ENCODE data around the gene IP6K2.

The IP6K2 gene

GRCh38 chr3:48698891-48699290 lies 18.1 kb downstream of the IP6K2 start:
- no peak for TF ChIP-seq ZFX (IDR thresholded peaks at IDR 0.05)
- no peak for TF ChIP-seq CTCF (conservative IDR thresholded peaks at IDR 0.05)
- H3K27ac ChIP-seq = no peak overlapping the region

- H3K27ac ChIP-seq = no peak overlapping the region
- no peak for TF ChIP-seq CTCF (conservative IDR thresholded peaks at IDR 0.05)
- TF ChIP-seq ZFX (IDR thresholded peaks at IDR 0.05) = no peak
Observed at GRCh38 chr3:48697952-48698351, 19.1 kb downstream of the IP6K2 start.

GRCh38 chr3:48696601-48697000 lies 20.4 kb downstream of the IP6K2 start:
- TF ChIP-seq ZFX (IDR thresholded peaks at IDR 0.05) (no peak), CTCF (conservative IDR thresholded peaks at IDR 0.05) (no peak)
- no peak overlapping the region for H3K27ac ChIP-seq

- TF ChIP-seq ZFX (IDR thresholded peaks at IDR 0.05) (no peak), CTCF (conservative IDR thresholded peaks at IDR 0.05) (no peak)
Observed at GRCh38 chr3:48696156-48696555, 20.9 kb downstream of the IP6K2 start.

GRCh38 chr3:48695393-48695753 lies 21.6 kb downstream of the IP6K2 start:
- H3K27ac ChIP-seq = no peak overlapping the region
- TF ChIP-seq ZFX (IDR thresholded peaks at IDR 0.05) (no peak), CTCF (conservative IDR thresholded peaks at IDR 0.05) (no peak)

More at GRCh38 chr3:48696156-48696555, 20.9 kb downstream of the IP6K2 start:
- no peak overlapping the region for H3K27ac ChIP-seq

GRCh38 chr3:48694610-48695392 lies 22.2 kb downstream of the IP6K2 start:
- H3K27ac ChIP-seq = no peak overlapping the region
- TF ChIP-seq ZFX (IDR thresholded peaks at IDR 0.05) (no peak), CTCF (conservative IDR thresholded peaks at IDR 0.05) (no peak)

- H3K27ac ChIP-seq = no peak overlapping the region
- TF ChIP-seq CTCF (conservative IDR thresholded peaks at IDR 0.05) = no peak
- TF ChIP-seq ZFX (IDR thresholded peaks at IDR 0.05) = no peak
Observed at GRCh38 chr3:48693826-48694225, 23.2 kb downstream of the IP6K2 start.

All from C4-2B (cell line).